Fibroblast of lung (primary cell): ENCODE results near the gene DDB1. TPM values are rescaled to one million over a fixed set of nuclear protein-coding genes. Genes with fewer than 3 reads are reported as not detected.

ENCODE experiments used
- DNase-seq, 2 donors: peaks; one replicate each; pipeline versions ENCODE4 v3.0.0 to v3.0.0-alpha.2; 2010; ENCODE audit warnings: low read depth in 2 of 2
- H2AFZ ChIP-seq: 2 replicates; pipeline ENCODE4 v1.5.1; 2012; ENCODE audit warnings: low read length, control low read depth, inconsistent platforms
- H3K27ac ChIP-seq: 2 replicates; pipeline ENCODE4 v1.5.1; 2011; ENCODE audit warnings: low read length, control low read depth; ENCODE audit not compliant: insufficient read depth
- H3K27me3 ChIP-seq: 2 replicates; pipeline ENCODE4 v1.5.1; 2011; ENCODE audit warnings: mild to moderate bottlenecking, low read length; ENCODE audit not compliant: control insufficient read depth, insufficient read depth
- H3K36me3 ChIP-seq: 2 replicates; pipeline ENCODE4 v1.5.1; 2011; ENCODE audit warnings: low read length; ENCODE audit not compliant: control insufficient read depth, insufficient read depth
- H3K4me1 ChIP-seq: 2 replicates; pipeline ENCODE4 v1.5.1; 2011; ENCODE audit warnings: low read length; ENCODE audit not compliant: control insufficient read depth, insufficient read depth; ENCODE audit errors: extremely low read depth
- H3K4me2 ChIP-seq: 2 replicates; pipeline ENCODE4 v1.5.1; 2011; ENCODE audit warnings: low read length, control low read depth; ENCODE audit not compliant: insufficient read depth; ENCODE audit errors: extremely low read depth
- H3K4me3 ChIP-seq, 4 experiments: fragments of 200-600 bp in 1 of 4; sonication (generic) in 1 of 4; replicated peaks in 1 of 4; 2 replicates each; pipeline ENCODE4 v1.5.1; 2011 to 2016; ENCODE audit warnings: low read length in 4 of 4, low read depth in 3 of 4, mild to moderate bottlenecking in 3 of 4, control low read depth in 2 of 4, inconsistent platforms in 1 of 4, mixed read lengths in 1 of 4; ENCODE audit not compliant: insufficient read depth in 1 of 4; ENCODE audit errors: control extremely low read depth in 1 of 4
- H3K79me2 ChIP-seq: 2 replicates; pipeline ENCODE4 v1.5.1; 2012; ENCODE audit warnings: mild to moderate bottlenecking, low read length, inconsistent platforms; ENCODE audit not compliant: control insufficient read depth, insufficient read depth
- H3K9ac ChIP-seq: 2 replicates; pipeline ENCODE4 v1.5.1; 2011; ENCODE audit warnings: mild to moderate bottlenecking, low read length, control low read depth; ENCODE audit not compliant: insufficient read depth
- H3K9me3 ChIP-seq: 2 replicates; pipeline ENCODE4 v1.5.1; 2012; ENCODE audit warnings: low read depth, low read length; ENCODE audit not compliant: control insufficient read depth, insufficient read depth
- H4K20me1 ChIP-seq: 2 replicates; pipeline ENCODE4 v1.5.1; 2011; ENCODE audit warnings: low read length; ENCODE audit not compliant: control insufficient read depth, insufficient read depth; ENCODE audit errors: extremely low read depth
- EZH2 ChIP-seq: IDR thresholded peaks from 2 replicates; pipeline ENCODE4 v1.5.1; 2012; ENCODE audit warnings: low read length, control low read depth, mild to moderate bottlenecking; ENCODE audit errors: missing control alignments
- polyA plus RNA-seq, 2 donors: library from polyadenylated mRNA; depleted of rRNA in 1 of 2; stranded (reverse) in 1 of 2; unstranded in 1 of 2; fragments of >200 nt; gene quantifications; 2 replicates each; pipeline ENCODE4 v1.2.1, GENCODE V29; 2011 to 2012; ENCODE audit warnings: missing spikeins in 1 of 2
- total RNA-seq: library from RNA; depleted of rRNA; stranded (reverse); fragments of >200 nt; gene quantifications from 2 replicates; pipeline ENCODE4 v1.2.1, GENCODE V29; 2014
- TF ChIP-seq, protein P1 (sequence below), 2 donors: IDR thresholded peaks in 1 of 2; conservative IDR thresholded peaks in 1 of 2; 1 replicate in 1 of 2; 2 replicates in 1 of 2; pipeline ENCODE4 v1.5.1; 2011 to 2012; ENCODE audit warnings: low read length in 2 of 2, control low read depth in 1 of 2, inconsistent platforms in 1 of 2, low read depth in 1 of 2, mild to moderate bottlenecking in 1 of 2

DDB1 gene
- total and polyA plus RNA-seq, 2 donors (not counting 1 experiment from before 2014, with no cell fraction given), result 282 to 298 TPM

DNA sequence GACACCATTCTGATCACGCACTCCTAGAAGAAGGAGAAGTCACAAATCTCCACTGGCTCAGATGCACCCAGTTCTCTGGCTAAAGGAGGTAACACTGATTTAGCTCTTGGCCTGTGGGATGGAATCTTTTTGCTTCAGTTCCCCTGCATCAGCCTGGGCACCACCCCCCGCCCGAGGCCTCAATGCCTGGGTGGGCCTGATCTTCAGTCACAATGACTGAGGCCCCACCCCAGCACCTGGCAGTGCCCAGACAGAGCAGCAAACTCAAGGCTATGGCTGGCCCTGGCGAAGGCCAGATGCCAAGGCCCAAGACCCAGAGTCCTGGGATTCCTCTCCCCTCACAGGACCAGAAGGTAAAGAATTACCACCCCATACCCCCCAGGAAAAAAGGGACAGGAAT, 23.8 kb upstream of the DDB1 start:
- peaks cover 9% of the 10 kb centered on the region for H3K36me3 ChIP-seq
- H3K4me1 ChIP-seq, result no peaks in the 10 kb centered on the region
- no peaks in the 10 kb centered on the region for H3K9me3 ChIP-seq
- TF ChIP-seq, protein P1, sequence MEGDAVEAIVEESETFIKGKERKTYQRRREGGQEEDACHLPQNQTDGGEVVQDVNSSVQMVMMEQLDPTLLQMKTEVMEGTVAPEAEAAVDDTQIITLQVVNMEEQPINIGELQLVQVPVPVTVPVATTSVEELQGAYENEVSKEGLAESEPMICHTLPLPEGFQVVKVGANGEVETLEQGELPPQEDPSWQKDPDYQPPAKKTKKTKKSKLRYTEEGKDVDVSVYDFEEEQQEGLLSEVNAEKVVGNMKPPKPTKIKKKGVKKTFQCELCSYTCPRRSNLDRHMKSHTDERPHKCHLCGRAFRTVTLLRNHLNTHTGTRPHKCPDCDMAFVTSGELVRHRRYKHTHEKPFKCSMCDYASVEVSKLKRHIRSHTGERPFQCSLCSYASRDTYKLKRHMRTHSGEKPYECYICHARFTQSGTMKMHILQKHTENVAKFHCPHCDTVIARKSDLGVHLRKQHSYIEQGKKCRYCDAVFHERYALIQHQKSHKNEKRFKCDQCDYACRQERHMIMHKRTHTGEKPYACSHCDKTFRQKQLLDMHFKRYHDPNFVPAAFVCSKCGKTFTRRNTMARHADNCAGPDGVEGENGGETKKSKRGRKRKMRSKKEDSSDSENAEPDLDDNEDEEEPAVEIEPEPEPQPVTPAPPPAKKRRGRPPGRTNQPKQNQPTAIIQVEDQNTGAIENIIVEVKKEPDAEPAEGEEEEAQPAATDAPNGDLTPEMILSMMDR (conservative IDR thresholded peaks at IDR 0.05 in 1 of 2, IDR thresholded peaks at IDR 0.05 in 1 of 2; ENCODE audit: low read depth in 1 of 2, low read length in 2 of 2), result no peak
- TF ChIP-seq EZH2, result no peak
- H3K27ac ChIP-seq, result no peak overlapping the region
- no peak overlapping the region for H3K4me2 ChIP-seq
- DNase-seq, result no peak
- H3K4me3 ChIP-seq, result no peak overlapping the region
- H3K27me3 ChIP-seq, result no peaks in the 10 kb centered on the region
- peaks cover 5% of the 10 kb centered on the region for H3K79me2 ChIP-seq
- H4K20me1 ChIP-seq, result no peaks in the 10 kb centered on the region
- no peak overlapping the region for H2AFZ ChIP-seq
- H3K9ac ChIP-seq, result no peak overlapping the region

GRCh38 chr11:61354208-61354607, 21.3 kb upstream of the DDB1 start:
- TF ChIP-seq EZH2, result no peak
- TF ChIP-seq, protein P1 (conservative IDR thresholded peaks at IDR 0.05 in 1 of 2, IDR thresholded peaks at IDR 0.05 in 1 of 2; ENCODE audit: low read depth in 1 of 2, low read length in 2 of 2), result no peak
- Histone ChIP-seq H3K4me2 (no peak overlapping the region), H3K9ac (no peak overlapping the region), H2AFZ (no peak overlapping the region), H3K27ac (no peak overlapping the region), H3K36me3 (peaks cover 16% of the 10 kb centered on the region), H4K20me1 (no peaks in the 10 kb centered on the region), H3K4me1 (no peaks in the 10 kb centered on the region), H3K79me2 (no peaks in the 10 kb centered on the region), H3K4me3 (no peak overlapping the region), H3K9me3 (no peaks in the 10 kb centered on the region), H3K27me3 (no peaks in the 10 kb centered on the region)
- DNase-seq, result no peak

DNA sequence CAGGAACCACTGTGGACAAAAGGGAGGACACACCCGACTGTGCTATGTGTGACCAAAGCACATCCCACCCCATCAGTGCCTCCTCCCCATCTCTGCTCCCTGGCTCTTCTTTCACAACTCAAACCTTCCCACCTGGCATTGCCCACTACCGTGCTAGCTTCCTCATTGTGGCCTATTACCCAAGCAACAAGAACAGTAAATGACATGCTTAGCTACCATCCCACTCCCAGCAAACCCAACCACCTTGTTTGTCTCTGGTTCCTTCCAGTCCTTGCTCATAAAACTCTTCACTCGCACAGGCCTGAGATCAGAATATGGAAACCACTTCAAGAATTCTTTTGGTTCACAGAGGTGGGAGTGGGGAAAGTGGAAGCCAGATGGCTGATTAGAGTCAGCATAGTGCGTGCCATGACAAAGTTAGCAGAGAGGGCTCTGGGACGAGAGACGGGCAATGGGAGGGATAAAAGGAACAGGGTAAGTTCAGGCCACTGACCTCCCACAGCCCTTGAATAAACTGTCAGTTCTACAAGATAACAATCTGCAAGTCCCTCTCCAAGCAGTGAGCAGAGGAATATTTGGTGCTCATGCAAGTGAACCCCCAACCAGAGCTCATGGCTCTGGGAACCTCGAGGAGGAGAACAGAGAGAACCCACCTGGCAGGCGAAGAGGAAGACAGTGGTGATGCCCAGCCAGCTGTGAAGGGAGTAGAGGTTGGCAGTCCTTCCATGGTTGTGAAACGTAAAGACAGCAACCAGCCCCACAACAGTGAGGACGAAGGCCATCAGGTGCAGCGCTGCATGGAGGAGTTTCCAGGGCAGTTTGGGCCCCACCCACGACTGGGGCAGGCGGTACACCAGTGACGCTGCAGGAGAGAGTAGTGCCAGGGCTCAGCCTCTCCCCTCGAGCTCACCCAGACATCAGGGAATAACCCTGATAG, 20.5 kb upstream of the DDB1 start:
- H3K4me2 ChIP-seq, result no peak overlapping the region
- H3K27ac ChIP-seq, result no peak overlapping the region
- H3K4me1 ChIP-seq, result no peaks in the 10 kb centered on the region
- no peak overlapping the region for H3K9ac ChIP-seq
- H3K36me3 ChIP-seq, result peaks cover 18% of the 10 kb centered on the region
- H3K79me2 ChIP-seq, result no peaks in the 10 kb centered on the region
- H2AFZ ChIP-seq, result no peak overlapping the region
- DNase-seq, result no peak
- H3K4me3 ChIP-seq, result no peak overlapping the region
- no peaks in the 10 kb centered on the region for H4K20me1 ChIP-seq
- no peaks in the 10 kb centered on the region for H3K9me3 ChIP-seq
- TF ChIP-seq, protein P1 (conservative IDR thresholded peaks at IDR 0.05 in 1 of 2, IDR thresholded peaks at IDR 0.05 in 1 of 2; ENCODE audit: low read depth in 1 of 2, low read length in 2 of 2), result no peak
- TF ChIP-seq EZH2, result no peak
- no peaks in the 10 kb centered on the region for H3K27me3 ChIP-seq
